NB4 (cell line): ENCODE data around the gene SUFU.

Experiments used
- CTCF ChIP-seq: IDR thresholded peaks from one replicate; pipeline ENCODE4 v1.5.1; 2012; ENCODE audit warnings: low read depth, low read length
- POLR2A ChIP-seq: IDR thresholded peaks from 2 replicates; pipeline ENCODE4 v1.6.1; 2011; ENCODE audit warnings: mild to moderate bottlenecking; ENCODE audit not compliant: insufficient read length; ENCODE audit errors: extremely low read depth

- TF ChIP-seq POLR2A (no peak), CTCF (no peak)
Observed at GRCh38 chr10:102674566-102674965, 170.8 kb downstream of the SUFU start.
